HG02840 (cell line): ENCODE data around the gene ZNF384.

ENCODE experiments used
- ATAC-seq: cut with Tn5 transposase; IDR thresholded peaks from one replicate; pipeline ENCODE4 v1.9.1; 2021; ENCODE audit warnings: mild to moderate bottlenecking, moderate library complexity, moderate number of reproducible peaks; ENCODE audit not compliant: unreplicated experiment, low FRiP score

The ZNF384 gene

DNA sequence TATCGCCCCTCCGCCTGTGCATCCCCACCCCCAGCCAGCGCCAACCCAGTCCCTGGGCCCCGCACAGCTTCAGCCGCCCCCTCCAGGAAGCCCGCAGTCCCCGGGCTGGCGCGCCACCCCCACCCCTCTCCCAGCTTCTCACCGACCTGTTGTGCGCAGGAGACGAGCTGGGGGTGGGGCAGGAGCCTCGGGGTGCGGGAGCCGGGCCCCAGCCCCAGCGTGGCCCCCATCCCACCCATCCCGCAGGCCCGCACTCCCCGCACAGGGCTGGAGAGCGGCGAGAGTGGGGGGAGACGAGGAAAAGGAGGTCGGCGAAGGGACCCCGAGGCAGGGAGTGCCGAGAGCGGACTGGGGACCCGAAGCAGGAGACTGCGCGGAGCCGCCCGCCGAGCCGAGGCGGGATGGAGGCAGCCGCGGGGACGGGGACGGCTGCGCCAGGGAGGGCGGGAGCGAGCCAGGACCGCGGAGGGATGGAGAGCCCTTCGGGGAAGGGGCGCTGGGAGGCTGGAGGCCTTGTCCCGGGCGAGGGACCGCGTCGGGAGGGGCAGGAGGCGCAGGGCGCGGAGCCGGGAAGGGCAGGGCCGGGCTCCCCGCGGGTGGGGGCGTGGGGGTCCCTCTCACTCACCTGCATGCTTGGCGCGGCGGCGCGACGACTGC lies 10.9 kb upstream of the ZNF384 start:
- no peak for ATAC-seq

DNA sequence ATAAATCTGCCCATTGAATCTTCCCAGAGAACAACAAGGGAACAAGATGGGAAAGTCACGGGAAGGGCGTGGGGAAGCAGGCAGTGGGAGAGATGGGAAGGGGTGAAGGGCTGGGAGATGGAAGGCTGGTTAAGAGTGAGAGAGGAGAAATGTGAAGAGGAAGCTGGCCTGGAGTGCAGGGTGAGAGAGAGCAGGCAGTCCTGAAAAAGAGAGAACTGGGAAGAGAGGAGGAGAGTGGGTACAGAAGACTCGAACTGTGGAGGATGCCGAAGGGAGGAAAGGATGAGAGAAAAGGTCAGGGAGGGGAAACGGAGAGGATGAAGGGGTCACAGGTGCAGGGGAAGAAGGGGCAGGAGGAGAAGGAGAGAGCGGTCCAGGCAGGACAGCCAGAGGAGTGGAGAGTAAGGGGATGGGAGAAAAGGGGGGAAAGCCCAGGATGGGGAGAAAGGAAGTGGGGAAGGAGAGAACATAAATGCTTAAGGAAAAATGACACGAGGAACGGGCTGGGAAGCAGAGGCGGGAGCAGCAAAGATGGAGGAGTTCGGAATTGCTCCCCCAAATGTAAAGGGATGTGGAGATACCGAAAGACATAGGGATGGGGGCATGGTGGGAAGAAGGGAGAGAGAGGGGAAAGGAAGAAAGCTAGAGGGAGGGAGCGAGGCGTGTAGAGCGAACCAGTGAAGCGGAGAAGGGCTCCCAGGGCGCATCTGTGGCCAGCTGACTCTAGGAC lies 10.2 kb upstream of the ZNF384 start:
- ATAC-seq = no peak

DNA sequence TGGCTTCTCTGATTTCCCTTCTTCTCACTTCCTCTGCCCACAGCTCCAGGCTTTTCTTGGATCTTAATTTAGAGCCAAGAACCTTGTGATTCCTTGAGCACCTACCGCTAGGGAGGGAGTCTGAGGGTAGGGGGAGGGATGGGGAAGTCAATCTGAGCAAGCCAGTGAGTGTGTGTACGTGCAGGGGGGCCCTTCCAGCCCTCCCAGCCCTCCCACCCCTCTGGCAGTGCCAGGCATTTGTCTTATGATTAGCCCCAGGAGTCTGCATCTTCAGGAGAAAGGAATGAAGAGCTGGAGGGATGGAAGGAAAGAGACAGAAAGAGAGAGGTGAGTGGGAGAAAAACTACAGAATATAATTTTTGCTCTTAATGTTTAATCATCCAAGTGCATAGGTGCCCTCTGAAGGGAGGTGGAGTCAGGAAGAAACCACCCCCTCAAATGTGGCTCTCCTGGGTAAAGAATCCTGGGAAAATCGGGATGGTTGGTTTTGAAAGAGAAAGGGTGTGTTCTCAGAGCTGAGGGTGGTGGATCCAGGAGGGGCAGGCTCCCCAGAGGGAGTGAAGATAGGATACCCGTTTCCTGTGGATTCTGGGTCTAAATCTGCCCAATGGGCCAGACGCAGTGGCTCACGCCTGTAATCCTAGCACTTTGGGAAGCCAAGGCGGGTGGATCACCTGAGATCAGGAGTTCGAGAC lies 9.3 kb upstream of the ZNF384 start:
- no peak for ATAC-seq

DNA sequence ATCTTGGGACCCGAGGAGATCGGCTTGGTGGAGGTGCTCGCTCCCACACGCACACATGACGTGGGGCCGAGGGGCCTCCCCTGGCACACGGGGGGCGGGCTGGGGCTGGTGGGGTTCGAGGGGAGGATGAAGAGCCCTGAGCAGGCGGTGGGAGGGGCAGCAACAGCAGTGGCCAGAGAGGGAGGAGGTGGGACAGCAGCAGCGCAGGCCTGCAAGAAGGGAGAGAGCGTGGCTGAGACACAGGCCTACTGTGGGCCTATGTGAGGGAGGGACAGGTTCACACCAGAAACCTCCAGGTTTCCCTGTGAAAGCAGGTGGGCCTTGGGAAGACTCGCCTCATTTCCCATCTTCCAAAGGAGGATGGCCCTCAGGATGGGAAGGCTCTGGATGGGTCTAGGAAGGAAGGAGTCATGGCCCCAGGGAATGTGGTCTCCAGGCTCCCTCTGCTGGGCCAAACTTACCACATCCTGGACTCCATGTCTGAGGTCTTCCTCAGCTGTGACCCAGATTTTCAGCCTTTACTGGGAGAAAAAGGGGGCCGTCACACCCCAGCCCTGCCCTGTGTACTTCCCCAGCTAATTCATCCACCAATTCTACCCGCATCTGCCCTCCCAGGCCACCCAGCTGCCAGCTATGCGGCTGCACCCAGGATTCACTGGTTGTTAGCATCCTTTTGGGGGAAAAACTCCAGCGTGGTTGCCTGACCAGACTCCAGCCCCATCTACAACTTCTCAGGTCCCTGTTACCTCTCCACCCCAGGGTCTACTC lies 8.6 kb upstream of the ZNF384 start:
- no peak for ATAC-seq

DNA sequence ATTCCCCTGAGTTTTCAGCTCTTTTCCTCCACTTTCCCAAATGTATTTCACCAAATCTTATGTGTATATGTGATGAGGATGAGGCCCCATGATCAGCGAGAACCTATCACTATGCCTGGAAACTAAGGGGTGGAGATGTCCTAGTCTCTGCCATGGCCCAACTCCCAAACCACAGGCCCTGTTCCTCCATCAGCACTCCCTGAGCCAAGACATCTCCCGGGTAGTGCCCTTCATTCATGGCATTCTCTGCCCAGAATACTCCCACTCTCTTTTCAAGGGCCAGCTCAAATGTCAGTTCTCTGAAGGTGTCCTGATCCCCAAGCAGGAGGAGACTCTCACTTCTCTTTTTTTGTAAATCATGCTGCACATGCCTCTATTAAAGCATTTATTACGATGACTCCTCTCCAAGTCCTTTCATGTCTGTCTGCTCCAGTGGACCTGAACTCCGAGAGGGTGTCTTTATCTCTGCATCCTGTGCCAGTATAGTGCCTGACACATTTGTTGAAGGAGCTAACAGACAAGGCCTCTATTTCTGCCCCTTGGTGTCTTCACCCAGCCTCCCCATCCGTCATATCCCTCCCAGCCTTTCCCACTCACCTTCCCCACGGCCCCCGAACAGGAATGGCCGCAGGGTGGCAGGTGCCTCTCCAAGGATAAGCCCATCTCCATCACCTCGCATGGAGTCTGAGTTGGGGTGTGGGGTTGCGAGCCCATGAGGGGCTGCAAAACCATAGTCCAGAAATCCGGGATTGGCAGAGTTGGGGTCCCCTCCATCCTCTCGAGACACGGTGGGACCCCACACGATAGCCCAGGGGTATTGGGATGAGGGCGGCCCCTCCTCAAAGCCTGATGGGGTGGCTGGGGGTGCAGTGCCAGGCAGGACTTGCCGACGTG lies 7.8 kb upstream of the ZNF384 start:
- no peak for ATAC-seq

DNA sequence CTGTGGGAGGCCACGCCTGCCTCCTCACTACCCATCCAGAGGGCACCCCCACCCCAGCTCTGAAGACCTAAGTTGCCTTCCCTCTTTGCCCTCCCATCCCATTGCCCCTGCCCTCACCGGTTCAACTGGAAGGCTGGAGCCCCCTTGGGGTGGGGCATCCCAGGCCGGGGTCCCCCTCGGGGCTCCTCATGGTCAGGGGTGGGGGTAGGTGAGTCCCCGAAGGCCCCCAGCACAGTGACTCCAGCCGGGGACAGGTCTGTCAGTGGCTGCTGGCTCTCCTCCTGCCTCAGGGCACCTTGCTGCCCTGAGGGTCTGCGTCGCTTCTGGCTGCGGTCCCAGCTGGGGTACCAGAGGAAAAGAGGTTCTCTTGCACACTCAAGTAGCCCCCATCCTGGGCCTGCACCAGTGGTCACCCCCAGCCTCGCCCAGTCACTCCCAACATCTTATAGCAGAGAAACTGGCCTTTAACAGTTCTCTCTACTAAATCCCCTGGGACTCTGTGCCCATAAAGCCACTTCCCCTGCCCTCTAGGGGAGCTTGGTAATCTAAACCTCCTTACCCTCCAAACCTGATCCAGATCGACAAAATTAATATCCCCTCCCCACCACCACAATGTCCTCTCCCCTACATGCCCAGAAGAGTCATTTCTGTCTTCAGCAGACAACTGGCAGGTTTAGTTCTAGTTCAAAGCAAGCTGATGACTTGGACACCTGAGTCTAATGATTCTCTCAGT lies 6.3 kb upstream of the ZNF384 start:
- no peak for ATAC-seq

DNA sequence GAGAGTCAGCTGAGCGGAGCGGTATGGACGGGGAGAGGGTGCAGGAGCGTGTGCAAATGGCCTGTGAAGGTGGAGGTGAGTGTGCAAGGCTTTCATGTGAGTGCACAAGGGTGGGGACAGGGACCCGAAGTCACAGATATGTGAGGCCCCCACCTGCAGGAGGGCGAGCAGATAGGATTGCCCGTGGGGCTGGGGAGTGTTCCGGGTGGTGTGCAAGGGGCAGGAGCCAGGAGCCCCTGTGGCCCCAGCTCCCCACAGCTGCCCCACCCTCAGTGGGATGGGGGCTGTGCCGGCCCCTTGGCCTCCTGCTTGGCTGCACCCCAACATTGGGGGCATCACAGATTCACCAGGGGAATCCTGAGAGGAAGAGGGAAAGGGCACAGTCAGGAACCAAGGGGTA lies 5.5 kb upstream of the ZNF384 start:
- no peak for ATAC-seq

DNA sequence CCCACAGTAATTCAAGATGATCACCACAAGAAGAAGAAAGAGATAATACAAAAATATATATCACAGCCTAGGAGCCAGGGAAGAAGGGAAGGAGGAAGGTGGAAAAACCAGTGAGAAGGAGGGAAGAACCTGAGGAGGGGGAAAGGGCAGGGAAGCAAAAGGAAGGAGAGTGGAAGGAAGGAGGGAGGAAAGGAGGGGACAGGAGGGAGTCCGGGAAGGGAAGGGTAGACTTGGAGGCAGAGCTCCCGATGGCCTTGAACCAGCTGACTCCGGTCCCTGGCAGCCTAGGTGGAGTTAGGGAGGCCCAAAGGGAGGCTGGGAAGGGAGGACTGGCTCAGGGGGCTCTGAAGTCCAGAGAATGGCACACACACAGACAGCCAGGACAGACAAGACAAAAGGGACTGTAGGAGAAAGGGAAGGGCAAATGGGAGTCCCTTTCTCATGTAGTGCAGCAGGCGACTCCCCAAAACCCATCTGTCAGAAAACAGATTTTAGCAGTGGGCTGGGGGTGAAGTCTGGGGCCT lies 4.7 kb upstream of the ZNF384 start:
- ATAC-seq = no peak

DNA sequence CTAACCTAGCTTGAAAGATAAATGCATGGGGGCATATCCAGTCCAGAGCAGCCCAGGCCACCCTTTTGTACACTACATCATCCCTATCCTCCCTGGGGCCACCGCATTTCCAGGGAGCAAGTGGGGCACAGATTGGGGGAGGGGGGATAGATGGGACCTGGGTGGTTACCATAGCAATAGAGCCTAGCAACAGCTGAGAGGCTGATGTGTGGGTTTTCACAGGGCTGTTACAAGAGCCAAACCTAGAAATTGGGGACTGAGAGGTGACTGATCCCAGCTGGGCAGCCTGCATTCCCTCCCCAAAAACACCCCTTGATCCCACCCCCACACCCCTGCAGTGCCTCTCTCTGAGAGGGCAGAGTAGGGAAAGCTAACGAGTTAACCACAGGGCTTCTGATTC lies 3.7 kb upstream of the ZNF384 start:
- ATAC-seq = no peak

DNA sequence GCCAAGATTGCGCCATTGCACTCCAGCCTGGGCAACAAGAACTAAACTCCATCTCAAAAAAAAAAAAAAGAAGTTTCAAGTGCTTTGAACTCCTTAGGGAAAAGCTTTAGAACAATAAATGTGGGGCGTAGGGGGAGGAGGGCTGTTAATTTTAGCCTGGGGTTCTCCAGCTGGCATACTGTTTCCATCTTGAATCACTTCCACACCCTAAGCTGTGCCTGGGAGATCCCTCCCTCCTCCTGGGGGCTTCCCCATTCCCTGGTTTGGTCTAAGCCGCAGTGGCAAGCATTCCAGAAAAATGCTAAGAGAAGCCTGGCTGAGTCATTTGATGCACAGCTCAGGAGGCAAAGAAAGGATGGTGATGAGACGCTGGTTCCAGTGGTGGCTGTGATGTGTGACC lies 2.3 kb upstream of the ZNF384 start:
- ATAC-seq = no peak

DNA sequence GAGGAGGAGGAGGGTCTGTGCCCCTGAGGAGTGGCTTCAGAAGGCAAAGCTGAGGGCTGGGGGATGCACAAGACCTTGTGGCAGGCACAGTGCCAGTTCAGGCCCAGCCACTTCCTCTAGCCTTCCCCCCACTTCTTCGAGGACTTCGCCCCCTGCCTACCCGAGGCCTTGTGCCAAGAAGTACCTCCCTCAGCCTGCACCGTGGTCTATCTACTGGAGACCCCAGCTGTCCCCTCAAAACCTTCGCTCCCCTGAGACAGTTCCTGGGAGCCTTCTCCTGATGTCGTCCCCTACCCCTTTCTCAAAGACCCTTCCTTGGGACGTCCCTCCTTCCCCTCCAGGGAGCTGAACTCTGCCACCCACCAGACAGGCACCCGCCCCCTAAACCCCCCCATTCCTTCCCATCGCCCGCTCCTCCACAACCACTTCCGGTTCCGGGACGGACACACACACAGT lies 604 bp downstream of the ZNF384 start:
- no peak for ATAC-seq

DNA sequence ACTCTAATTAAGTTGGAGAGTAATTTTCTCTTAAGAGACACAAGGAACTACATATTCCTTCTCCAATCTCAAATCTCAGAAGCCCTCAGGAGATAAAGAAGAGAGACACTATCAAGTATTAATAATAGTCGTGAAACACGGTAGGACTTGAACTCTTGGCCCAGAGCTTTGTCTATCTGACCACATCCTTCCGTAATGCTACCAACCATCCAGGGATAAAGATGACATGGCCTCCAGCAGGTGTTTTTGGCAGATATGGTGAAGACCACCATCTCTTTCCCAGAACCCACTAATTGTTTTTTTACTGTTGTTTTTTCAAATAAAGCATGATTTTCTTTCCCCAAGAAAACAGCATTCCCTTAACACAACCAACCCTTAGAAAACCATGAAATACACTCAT lies 3.4 kb downstream of the ZNF384 start:
- no peak for ATAC-seq

DNA sequence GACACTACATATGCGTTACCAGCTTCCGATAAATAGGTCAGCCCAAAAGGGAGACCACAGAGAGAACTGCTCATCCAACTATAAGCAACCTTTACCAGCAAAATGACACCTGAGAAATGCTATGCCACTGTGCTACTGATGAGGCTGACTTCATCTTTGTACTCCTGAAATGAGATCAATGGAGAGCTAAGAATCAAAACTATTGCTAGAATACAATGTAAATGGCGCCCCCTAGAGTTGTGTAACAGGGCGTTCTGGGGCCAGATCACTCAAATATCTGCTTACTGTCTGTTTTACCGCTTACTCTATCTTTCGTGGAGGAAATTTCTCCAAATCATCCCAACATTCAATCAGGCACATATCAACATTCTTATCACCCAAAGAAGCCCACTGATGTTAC lies 4.6 kb downstream of the ZNF384 start:
- ATAC-seq = no peak

DNA sequence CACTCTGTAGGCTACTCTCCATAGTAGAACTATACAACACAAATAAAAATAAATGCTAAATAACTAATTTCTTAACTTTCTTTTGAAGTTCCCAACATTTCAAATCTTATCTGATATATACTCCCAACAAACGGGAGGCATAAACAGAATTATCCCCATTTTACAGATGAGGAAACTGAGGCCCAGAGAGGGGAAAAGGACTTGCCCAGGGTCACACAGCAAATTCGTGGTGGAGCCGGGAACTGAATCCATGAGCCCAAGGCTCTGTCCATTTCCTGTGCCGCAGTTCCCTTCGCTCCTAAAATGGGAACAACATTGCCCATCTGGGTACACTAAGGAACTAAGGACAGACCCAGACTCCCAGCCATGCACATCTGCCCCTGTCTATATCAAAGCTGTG lies 12.2 kb downstream of the ZNF384 start:
- no peak for ATAC-seq

DNA sequence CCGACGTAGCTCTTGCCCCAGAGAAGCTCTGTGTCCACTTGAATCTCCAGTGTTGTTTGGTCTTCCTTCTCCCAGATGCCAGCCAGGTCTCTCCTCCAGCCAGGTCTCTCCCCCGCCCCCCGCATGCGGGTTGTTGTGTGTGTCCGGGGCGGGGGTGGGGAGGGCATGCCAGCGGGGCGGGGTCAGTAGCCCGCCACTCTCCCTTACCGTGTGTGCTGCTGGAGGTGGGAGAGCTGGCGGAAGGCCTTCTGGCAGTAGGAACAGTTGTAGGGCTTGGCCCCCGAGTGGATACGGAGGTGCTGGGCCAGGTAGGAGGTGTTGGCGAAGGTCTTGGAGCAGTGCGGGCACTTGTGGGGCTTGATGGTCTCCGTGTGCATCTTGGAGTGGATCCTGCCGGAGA lies 17.0 kb downstream of the ZNF384 start:
- no peak for ATAC-seq

DNA sequence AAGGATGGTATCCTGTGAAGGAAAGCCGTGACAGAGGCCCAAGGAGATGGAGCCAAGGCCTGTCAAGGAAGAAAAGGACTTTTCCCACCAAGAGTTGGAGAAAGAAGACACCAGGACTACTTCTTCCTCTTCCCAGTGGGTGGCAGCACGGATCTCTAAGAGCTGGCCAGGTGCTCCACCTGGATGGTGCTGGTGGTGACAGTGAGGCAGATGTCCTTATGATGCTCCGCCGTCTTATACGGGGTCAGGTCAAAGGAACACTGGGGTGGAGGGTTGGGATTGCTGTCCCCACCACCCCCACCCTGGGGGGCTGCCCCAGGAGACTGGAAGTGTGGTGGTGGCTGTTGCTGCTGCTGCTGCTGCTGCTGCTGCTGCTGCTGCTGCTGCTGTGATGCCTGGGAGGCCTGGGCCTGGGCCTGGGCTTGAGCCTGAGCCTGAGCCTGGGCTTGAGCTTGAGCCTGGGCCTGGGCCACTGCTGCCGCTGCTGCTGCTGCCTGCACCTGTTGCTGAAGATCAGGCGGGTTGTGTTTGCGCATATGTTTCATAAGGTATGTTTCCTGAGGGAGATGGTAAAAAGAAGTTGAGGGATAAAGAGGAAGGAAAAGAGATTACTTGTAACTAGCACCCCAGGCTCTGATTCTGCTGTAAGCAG lies 21.5 kb downstream of the ZNF384 start:
- ATAC-seq = no peak

DNA sequence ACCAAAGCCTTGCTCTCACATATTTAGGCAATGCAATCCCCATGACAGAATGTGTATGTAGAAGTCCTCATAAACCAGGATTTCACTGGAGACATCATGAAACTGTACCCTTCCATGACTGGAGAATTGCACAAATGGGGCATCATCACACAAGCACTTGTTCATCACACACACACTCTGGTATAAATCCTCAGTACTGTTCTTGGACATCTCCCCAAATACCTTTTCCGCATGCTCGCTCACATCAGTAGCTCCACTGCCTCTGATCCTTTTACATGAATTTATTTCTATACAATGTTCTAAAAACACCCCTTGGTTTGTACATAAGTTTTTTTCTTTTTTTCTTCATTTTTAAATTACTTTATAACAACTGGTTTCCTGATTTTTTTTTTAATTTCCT lies 23.0 kb downstream of the ZNF384 start:
- no peak for ATAC-seq

DNA sequence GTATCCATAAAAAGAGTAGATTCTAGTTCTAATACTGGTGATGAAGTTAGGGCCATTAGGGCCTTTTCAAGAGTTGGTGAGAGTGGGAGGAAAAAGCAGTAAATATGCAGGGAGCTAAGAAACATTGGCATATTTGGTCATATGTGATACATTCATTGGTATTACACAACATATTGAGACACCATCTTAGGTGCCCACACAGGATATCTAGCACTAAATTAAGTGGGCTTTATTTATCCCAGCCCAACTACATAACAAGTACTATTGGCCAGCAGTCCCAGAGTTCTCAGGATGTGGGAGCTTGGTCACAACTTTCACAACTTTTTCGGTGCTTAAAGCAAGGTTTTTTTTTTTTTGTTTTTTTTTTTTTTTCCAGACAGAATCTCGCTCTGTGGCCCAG lies 24.3 kb downstream of the ZNF384 start:
- ATAC-seq = no peak
